Lung (tissue), 12 donors: ENCODE results near the gene CMSS1. TPM values are rescaled to one million over a fixed set of nuclear protein-coding genes. Genes with fewer than 3 reads are reported as not detected.
A peak's percentile ranks its signal among the peaks of the same experiment; 100 is the strongest.

Experiments
- ATAC-seq: fragments of 200-7000 bp; cut with Tn5 transposase; one replicate; pipeline ENCODE4 v1.9.1; 2020; ENCODE audit warnings: moderate number of reproducible peaks; ENCODE audit not compliant: insufficient read depth, low FRiP score
- DNase-seq, 3 donors: peaks; one replicate each; pipeline ENCODE4 v3.0.0-alpha.2; 2013 to 2017
- H3K27ac ChIP-seq, 2 donors: one replicate each; pipeline ENCODE4 v1.5.1; 2013; ENCODE audit warnings: mild to moderate bottlenecking in 2 of 2, moderate library complexity in 2 of 2, control low read depth in 1 of 2, inconsistent platforms in 1 of 2, low read depth in 1 of 2, low read length in 1 of 2
- H3K27me3 ChIP-seq, 3 donors: one replicate each; pipeline ENCODE4 v1.5.1; 2013; ENCODE audit warnings: low read length in 2 of 3; ENCODE audit not compliant: control insufficient read depth in 3 of 3, insufficient read depth in 3 of 3
- H3K36me3 ChIP-seq, 4 donors: one replicate each; pipeline ENCODE4 v1.5.1; 2013; ENCODE audit warnings: low read length in 4 of 4, mild to moderate bottlenecking in 1 of 4, moderate library complexity in 1 of 4; ENCODE audit not compliant: control insufficient read depth in 4 of 4, insufficient read depth in 4 of 4
- H3K4me1 ChIP-seq, 5 donors: one replicate each; pipeline ENCODE4 v1.5.1; 2013; ENCODE audit warnings: low read length in 5 of 5, mild to moderate bottlenecking in 2 of 5, moderate library complexity in 1 of 5; ENCODE audit not compliant: control insufficient read depth in 5 of 5, insufficient read depth in 5 of 5
- H3K4me3 ChIP-seq: one replicate; pipeline ENCODE4 v1.5.1; 2013; ENCODE audit warnings: mild to moderate bottlenecking, control low read depth, moderate library complexity
- H3K9ac ChIP-seq, 2 donors: one replicate each; pipeline ENCODE4 v1.5.1; 2013; ENCODE audit warnings: low read length in 2 of 2, control low read depth in 1 of 2; ENCODE audit not compliant: insufficient read depth in 1 of 2
- H3K9me3 ChIP-seq, 4 donors: one replicate each; pipeline ENCODE4 v1.5.1; 2013; ENCODE audit warnings: low read length in 3 of 4, mild to moderate bottlenecking in 1 of 4, moderate library complexity in 1 of 4; ENCODE audit not compliant: control insufficient read depth in 4 of 4, insufficient read depth in 3 of 4
- CTCF ChIP-seq: IDR thresholded peaks from 2 replicates; pipeline ENCODE4 v1.5.1; 2012; ENCODE audit warnings: mild to moderate bottlenecking; ENCODE audit errors: control extremely low read depth, extremely low read depth
- WGBS, 2 donors: extraction: QIAGEN DNeasy Blood & Tissue Kit; methylation state at CpG; one replicate each; pipeline ENCODE4 v1.1.7; 2013; 5-methylcytosine and 5-hydroxymethylcytosine counted together
- polyA plus RNA-seq, 2 donors: library from polyadenylated mRNA; stranded (reverse); fragments of 200-250 nt; gene quantifications; one replicate each; pipeline ENCODE4 v1.2.1, GENCODE V29; 2013
- total RNA-seq, 2 donors: library from RNA; depleted of rRNA in 1 of 2; stranded (reverse); fragments of >200 nt in 1 of 2; gene quantifications; one replicate each; pipeline ENCODE4 v1.2.1, GENCODE V29; 2014 to 2021
- donor health status: control.
- donor health status: control.
- donor health status: Bipolar disorder and iron deficiency.
- donor health status: healthy.
- donor health status: DM: yes; HTN: yes; CAD: no.

The CMSS1 gene
- total and polyA plus RNA-seq, 4 donors, result 12.3 to 28.9 (median 22.6) TPM

GRCh38 chr3:99845999-99846398 lies 28.3 kb downstream of the CMSS1 start:
- Histone ChIP-seq H3K36me3 (peaks cover 0 to 25% (median 2%) of the 10 kb centered on the region in 4 donors), H3K9ac (no peak overlapping the region), H3K4me1 (peaks cover 0 to 25% (median 9%) of the 10 kb centered on the region in 5 donors), H3K9me3 (peaks cover 0 to 3% (median 0%) of the 10 kb centered on the region in 4 donors), H3K27me3 (no peaks in the 10 kb centered on the region), H3K4me3 (no peak overlapping the region), H3K27ac (peak overlapping the region in 1 of 2 donors; percentile 70)
- no peak for ATAC-seq
- 61 to 65% methylated on average over 2 of the region's 2 CpGs for whole genome bisulfite sequencing, 2 donors
- DNase-seq, result no peak
- TF ChIP-seq CTCF, result no peak

GRCh38 chr3:99846477-99847160 lies 29.0 kb downstream of the CMSS1 start:
- DNase-seq (peak in 2 of 3 donors; percentile 51 to 56), ATAC-seq (no peak)
- Histone ChIP-seq H3K4me1 (peaks cover 0 to 25% (median 9%) of the 10 kb centered on the region in 5 donors), H3K4me3 (no peak overlapping the region), H3K36me3 (peaks cover 0 to 25% (median 2%) of the 10 kb centered on the region in 4 donors), H3K27ac (peak overlapping the region in 1 of 2 donors; percentile 30), H3K9ac (no peak overlapping the region), H3K27me3 (no peaks in the 10 kb centered on the region), H3K9me3 (peaks cover 0 to 3% (median 0%) of the 10 kb centered on the region in 4 donors)
- no peak for TF ChIP-seq CTCF
- WGBS, 2 donors, result 39 to 46% methylated on average over 6 of the region's 6 CpGs

- 93 to 96% methylated on average over 6 of the region's 6 CpGs for WGBS, 2 donors
- no peak overlapping the region for H3K27ac ChIP-seq
- no peaks in the 10 kb centered on the region for H3K27me3 ChIP-seq
- no peak overlapping the region for H3K9ac ChIP-seq
- TF ChIP-seq CTCF, result no peak
- peaks cover 0 to 16% (median 7%) of the 10 kb centered on the region in 5 donors for H3K4me1 ChIP-seq
- H3K36me3 ChIP-seq, result peaks cover 0 to 27% (median 2%) of the 10 kb centered on the region in 4 donors
- ATAC-seq (no peak), DNase-seq (no peak)
- peaks cover 0 to 3% (median 0%) of the 10 kb centered on the region in 4 donors for H3K9me3 ChIP-seq
- no peak overlapping the region for H3K4me3 ChIP-seq
Observed at GRCh38 chr3:99848433-99848832, 30.8 kb downstream of the CMSS1 start.
